ENCODE results near the gene HDAC9.

DNA sequence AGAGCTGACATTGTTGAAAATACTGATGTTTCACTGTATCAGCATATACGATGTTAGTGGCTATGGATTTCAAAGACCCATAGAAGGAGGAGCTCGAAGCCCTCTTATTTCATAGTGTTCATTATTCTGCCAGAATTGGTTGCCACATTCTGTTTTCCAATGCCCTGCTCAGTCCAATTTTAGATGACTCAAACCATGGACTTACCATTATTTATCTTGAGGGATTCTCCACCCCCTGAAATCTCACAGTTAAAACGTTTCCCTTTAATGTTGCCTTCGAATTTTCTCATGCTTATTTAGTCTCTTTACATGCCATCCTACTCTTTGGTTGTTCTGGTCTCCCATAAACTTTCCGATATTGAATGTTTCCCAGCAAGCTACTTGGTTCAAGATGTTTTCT, 264.5 kb downstream of the HDAC9 start:
- no peak for TF ChIP-seq POLR2A (IDR thresholded peaks at IDR 0.05; ENCODE audit: low read length)
- no peak for TF ChIP-seq GATA1 (IDR thresholded peaks at IDR 0.05; ENCODE audit: low read depth, low read length)

All from erythroblast (primary cell).